ENCODE data around the gene SRD5A1. TPM values are rescaled to one million over a fixed set of nuclear protein-coding genes. Genes with fewer than 3 reads are reported as not detected.
A peak's percentile ranks its signal among the peaks of the same experiment; 100 is the strongest.

SRD5A1 gene
- total RNA-seq, 1 donor from 2014 or later: 21.6 TPM

- no peak for TF ChIP-seq CTCF (IDR thresholded peaks at IDR 0.05; ENCODE audit: unreplicated experiment)
- H3K36me3 Mint-ChIP-seq (ENCODE audit: low read depth, unreplicated experiment): peaks cover 8% of the 10 kb centered on the region
- H3K9me3 Mint-ChIP-seq (ENCODE audit: unreplicated experiment): no peaks in the 10 kb centered on the region
- H3K4me1 Mint-ChIP-seq (ENCODE audit: unreplicated experiment): peaks cover 23% of the 10 kb centered on the region
- no peak overlapping the region for H3K27ac Mint-ChIP-seq (ENCODE audit: unreplicated experiment)
- H3K4me3 Mint-ChIP-seq (ENCODE audit: unreplicated experiment): no peak overlapping the region
- no peak for DNase-seq (ENCODE audit: low spot score)
- H3K27me3 Mint-ChIP-seq (ENCODE audit: unreplicated experiment): peaks cover 5% of the 10 kb centered on the region
Observed at GRCh38 chr5:6719896-6720560, 86.8 kb downstream of the SRD5A1 start.

- H3K4me1 Mint-ChIP-seq (ENCODE audit: unreplicated experiment): peaks cover 19% of the 10 kb centered on the region
- no peak for TF ChIP-seq CTCF (IDR thresholded peaks at IDR 0.05; ENCODE audit: unreplicated experiment)
- peaks cover 11% of the 10 kb centered on the region for H3K36me3 Mint-ChIP-seq (ENCODE audit: low read depth, unreplicated experiment)
- H3K4me3 Mint-ChIP-seq (ENCODE audit: unreplicated experiment): no peak overlapping the region
- no peaks in the 10 kb centered on the region for H3K9me3 Mint-ChIP-seq (ENCODE audit: unreplicated experiment)
- peaks cover 5% of the 10 kb centered on the region for H3K27me3 Mint-ChIP-seq (ENCODE audit: unreplicated experiment)
- no peak for DNase-seq (ENCODE audit: low spot score)
- H3K27ac Mint-ChIP-seq (ENCODE audit: unreplicated experiment): no peak overlapping the region
Observed at GRCh38 chr5:6720561-6720921, 87.3 kb downstream of the SRD5A1 start.

GRCh38 chr5:6721442-6721841, 88.2 kb downstream of the SRD5A1 start:
- Mint-ChIP-seq H3K27me3 (ENCODE audit: unreplicated experiment) (peaks cover 6% of the 10 kb centered on the region), H3K4me1 (ENCODE audit: unreplicated experiment) (peaks cover 13% of the 10 kb centered on the region), H3K36me3 (ENCODE audit: low read depth, unreplicated experiment) (peaks cover 17% of the 10 kb centered on the region), H3K4me3 (ENCODE audit: unreplicated experiment) (no peak overlapping the region), H3K9me3 (ENCODE audit: unreplicated experiment) (no peaks in the 10 kb centered on the region), H3K27ac (ENCODE audit: unreplicated experiment) (no peak overlapping the region)
- TF ChIP-seq CTCF (IDR thresholded peaks at IDR 0.05; ENCODE audit: unreplicated experiment): no peak
- DNase-seq (ENCODE audit: low spot score): no peak

- TF ChIP-seq CTCF (IDR thresholded peaks at IDR 0.05; ENCODE audit: unreplicated experiment): no peak
- Mint-ChIP-seq H3K36me3 (ENCODE audit: low read depth, unreplicated experiment) (peaks cover 17% of the 10 kb centered on the region), H3K27ac (ENCODE audit: unreplicated experiment) (no peak overlapping the region), H3K9me3 (ENCODE audit: unreplicated experiment) (no peaks in the 10 kb centered on the region), H3K4me1 (ENCODE audit: unreplicated experiment) (peaks cover 9% of the 10 kb centered on the region), H3K27me3 (ENCODE audit: unreplicated experiment) (peaks cover 6% of the 10 kb centered on the region), H3K4me3 (ENCODE audit: unreplicated experiment) (no peak overlapping the region)
- no peak for DNase-seq (ENCODE audit: low spot score)
Observed at GRCh38 chr5:6722015-6722414, 88.8 kb downstream of the SRD5A1 start.

GRCh38 chr5:6723122-6723815, 90.0 kb downstream of the SRD5A1 start:
- TF ChIP-seq CTCF (IDR thresholded peaks at IDR 0.05; ENCODE audit: unreplicated experiment): no peak
- H3K36me3 Mint-ChIP-seq (ENCODE audit: low read depth, unreplicated experiment): peaks cover 24% of the 10 kb centered on the region
- peaks cover 14% of the 10 kb centered on the region for H3K4me1 Mint-ChIP-seq (ENCODE audit: unreplicated experiment)
- DNase-seq (ENCODE audit: low spot score): no peak
- H3K27ac Mint-ChIP-seq (ENCODE audit: unreplicated experiment): peak overlapping the region; percentile 39
- no peak overlapping the region for H3K4me3 Mint-ChIP-seq (ENCODE audit: unreplicated experiment)
- peaks cover 8% of the 10 kb centered on the region for H3K27me3 Mint-ChIP-seq (ENCODE audit: unreplicated experiment)
- H3K9me3 Mint-ChIP-seq (ENCODE audit: unreplicated experiment): no peaks in the 10 kb centered on the region

All from endothelial cell (in vitro differentiated cells).